GM23248 (cell line): ENCODE measurements around the gene EOLA1. TPM values are rescaled to one million over a fixed set of nuclear protein-coding genes. Genes with fewer than 3 reads are reported as not detected.

Experiments used
- DNase-seq: peaks from one replicate; pipeline ENCODE4 v3.0.0-alpha.2; 2015
- H2AFZ ChIP-seq: fragments of 200-600 bp; sonication (generic); 2 replicates; pipeline ENCODE4 v1.6.1; 2016; ENCODE audit warnings: antibody characterized with exemption
- H3F3A ChIP-seq: fragments of 200-600 bp; sonication (generic); 2 replicates; pipeline ENCODE4 v1.6.1; 2016; ENCODE audit warnings: mild to moderate bottlenecking, antibody characterized with exemption, mixed run types; ENCODE audit not compliant: insufficient read depth
- H3K27ac ChIP-seq: fragments of 200-600 bp; sonication (generic); 2 replicates; pipeline ENCODE4 v1.5.1; 2016; ENCODE audit warnings: mild to moderate bottlenecking
- H3K27me3 ChIP-seq: fragments of 200-600 bp; sonication (generic); replicated peaks from 2 replicates; pipeline ENCODE4 v1.6.1; 2016; ENCODE audit warnings: mild to moderate bottlenecking; ENCODE audit not compliant: insufficient read depth
- H3K36me3 ChIP-seq: fragments of 200-600 bp; sonication (generic); 2 replicates; pipeline ENCODE4 v1.6.1; 2016; ENCODE audit warnings: low read depth, mild to moderate bottlenecking
- H3K4me1 ChIP-seq: fragments of 200-600 bp; sonication (generic); 2 replicates; pipeline ENCODE4 v1.6.1; 2016; ENCODE audit warnings: mild to moderate bottlenecking; ENCODE audit not compliant: insufficient read depth
- H3K4me2 ChIP-seq: fragments of 200-600 bp; sonication (generic); one replicate; pipeline ENCODE4 v1.6.1; 2016; ENCODE audit warnings: mild to moderate bottlenecking; ENCODE audit not compliant: unreplicated experiment
- H3K4me3 ChIP-seq: fragments of 200-600 bp; sonication (generic); 2 replicates; pipeline ENCODE4 v1.5.1; 2016; ENCODE audit warnings: mild to moderate bottlenecking
- H3K79me2 ChIP-seq: fragments of 200-600 bp; sonication (generic); 2 replicates; pipeline ENCODE4 v1.6.1; 2016; ENCODE audit warnings: mild to moderate bottlenecking; ENCODE audit not compliant: insufficient read depth
- H3K9ac ChIP-seq: fragments of 200-600 bp; sonication (generic); 2 replicates; pipeline ENCODE4 v1.6.1; 2016; ENCODE audit warnings: mild to moderate bottlenecking
- H3K9me2 ChIP-seq: fragments of 200-600 bp; sonication (generic); 2 replicates; pipeline ENCODE4 v1.6.1; 2016; ENCODE audit warnings: mixed run types, mild to moderate bottlenecking, moderate library complexity; ENCODE audit not compliant: insufficient read depth
- H3K9me3 ChIP-seq: fragments of 200-600 bp; sonication (generic); one replicate; pipeline ENCODE4 v1.6.1; 2017; ENCODE audit warnings: low read depth
- H4K20me1 ChIP-seq: fragments of 200-600 bp; sonication (generic); 2 replicates; pipeline ENCODE4 v1.6.0; 2016; ENCODE audit not compliant: insufficient read depth
- EZH2 ChIP-seq: fragments of 200-600 bp; sonication (generic); IDR thresholded peaks from 2 replicates; pipeline ENCODE4 v1.6.1; 2018; ENCODE audit warnings: antibody characterized with exemption, mild to moderate bottlenecking; ENCODE audit not compliant: insufficient read depth, poor library complexity, severe bottlenecking
- EZH2phosphoT487 ChIP-seq: fragments of 200-600 bp; sonication (generic); IDR thresholded peaks from 2 replicates; pipeline ENCODE4 v1.6.1; 2018; ENCODE audit warnings: antibody characterized with exemption, moderate library complexity, mild to moderate bottlenecking, low read depth; ENCODE audit not compliant: insufficient read depth
- WGBS, 2 experiments: methylation state at CpG; one replicate each; pipeline ENCODE4 v1.1.6; 2015 to 2017; ENCODE audit warnings: low lambda C conversion rate in 2 of 2, low coverage in 1 of 2; ENCODE audit errors: missing lambda C conversion rate in 2 of 2; 5-methylcytosine and 5-hydroxymethylcytosine counted together
- in situ Hi-C: fragments of 300-500 bp; cut with MboI; formaldehyde crosslinking; loops from 2 replicates; pipeline ENCODE4 v1.15.0; 2020
- polyA plus RNA-seq: library from polyadenylated mRNA; unstranded; fragments of >200 nt; fragmentation: Nextera tagmentation; extraction: Ambion mirVana; gene quantifications from 2 replicates; pipeline ENCODE4 v1.2.1, GENCODE V29; 2016
- total RNA-seq: library from RNA; depleted of rRNA; stranded (reverse); fragments of >200 nt; shearing (Covaris generic); gene quantifications from 2 replicates; pipeline ENCODE4 v1.2.3, GENCODE V29; 2014

The EOLA1 gene
- total and polyA plus RNA-seq, 2 experiments from 2014 or later, result 10.4 to 12.0 TPM

- no peaks in the 10 kb centered on the region for H4K20me1 ChIP-seq
- H3K4me2 ChIP-seq, result no peak overlapping the region
- H3K4me1 ChIP-seq, result peaks cover 5% of the 10 kb centered on the region; the same call in 1 of the 2 replicates
These were observed 26.9 kb upstream of the EOLA1 start for GRCh38 chrX:149513825-149514428.

GRCh38 chrX:149515954-149516602, 24.7 kb upstream of the EOLA1 start:
- Histone ChIP-seq H3K27me3 (no peaks in the 10 kb centered on the region), H3K4me2 (no peak overlapping the region), H3F3A (no peaks in the 10 kb centered on the region), H3K27ac (no peak overlapping the region), H2AFZ (no peak overlapping the region), H3K9me2 (no peaks in the 10 kb centered on the region), H3K4me1 (peaks cover 2% of the 10 kb centered on the region; the same call in 1 of the 2 replicates), H3K9ac (no peak overlapping the region), H3K79me2 (no peaks in the 10 kb centered on the region), H3K9me3 (no peaks in the 10 kb centered on the region), H3K4me3 (no peak overlapping the region), H4K20me1 (no peaks in the 10 kb centered on the region), H3K36me3 (no peaks in the 10 kb centered on the region)
- 77 to 87% methylated on average over 4 of the region's 4 CpGs for WGBS, 2 experiments
- DNase-seq, result no peak
- TF ChIP-seq EZH2phosphoT487 (no peak), EZH2 (no peak)
- in situ Hi-C loops, result no loop called here

More at GRCh38 chrX:149513825-149514428, 26.9 kb upstream of the EOLA1 start:
- no peaks in the 10 kb centered on the region for H3K36me3 ChIP-seq
- WGBS, 2 experiments, result 71 to 73% methylated on average over 6 to 9 of the region's 9 CpGs
- DNase-seq, result peak; percentile 26
- no peaks in the 10 kb centered on the region for H3F3A ChIP-seq
- no peak for TF ChIP-seq EZH2phosphoT487
- no peak for TF ChIP-seq EZH2
- no peak overlapping the region for H3K9ac ChIP-seq
- H3K9me2 ChIP-seq, result no peaks in the 10 kb centered on the region
- no peak overlapping the region for H3K4me3 ChIP-seq
- H3K27ac ChIP-seq, result no peak overlapping the region
- H3K27me3 ChIP-seq, result no peaks in the 10 kb centered on the region
- in situ Hi-C loops, result no loop called here
- H3K9me3 ChIP-seq, result no peaks in the 10 kb centered on the region
- no peaks in the 10 kb centered on the region for H3K79me2 ChIP-seq
- H2AFZ ChIP-seq, result no peak overlapping the region

DNA sequence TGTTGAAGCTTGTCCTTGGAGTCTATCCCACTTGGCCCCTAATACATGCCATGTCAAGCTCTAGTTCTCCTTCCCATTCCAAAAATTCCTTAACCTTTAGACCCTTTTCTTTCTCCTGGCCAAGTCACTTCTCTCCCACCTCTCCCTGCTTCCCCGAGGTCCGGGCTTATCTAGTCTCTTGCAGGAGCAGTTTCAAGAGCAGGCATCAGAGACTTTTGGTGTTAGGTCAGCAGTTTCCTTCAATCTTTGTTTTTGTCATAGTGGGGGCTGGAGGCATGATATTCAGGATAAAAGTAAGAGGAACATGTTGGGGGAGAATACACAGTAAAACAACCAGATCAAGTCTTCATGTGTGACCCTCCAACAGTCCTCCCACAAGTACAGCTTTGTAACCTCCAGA, 24.2 kb upstream of the EOLA1 start:
- 94 to 100% methylated on average over 2 of the region's 2 CpGs for WGBS, 2 experiments
- H3F3A ChIP-seq, result no peaks in the 10 kb centered on the region
- no peaks in the 10 kb centered on the region for H3K9me2 ChIP-seq
- no peak for DNase-seq
- H4K20me1 ChIP-seq, result no peaks in the 10 kb centered on the region
- H3K9me3 ChIP-seq, result no peaks in the 10 kb centered on the region
- no peaks in the 10 kb centered on the region for H3K79me2 ChIP-seq
- H2AFZ ChIP-seq, result no peak overlapping the region
- no peak overlapping the region for H3K9ac ChIP-seq
- no peaks in the 10 kb centered on the region for H3K36me3 ChIP-seq
- no peaks in the 10 kb centered on the region for H3K4me1 ChIP-seq
- TF ChIP-seq EZH2phosphoT487 (no peak), EZH2 (no peak)
- no peaks in the 10 kb centered on the region for H3K27me3 ChIP-seq
- in situ Hi-C loops, result no loop called here
- no peak overlapping the region for H3K4me2 ChIP-seq
- no peak overlapping the region for H3K27ac ChIP-seq
- no peak overlapping the region for H3K4me3 ChIP-seq

GRCh38 chrX:149517308-149517707, 23.5 kb upstream of the EOLA1 start:
- H3K4me2 ChIP-seq, result no peak overlapping the region
- no peak for DNase-seq
- H3K27me3 ChIP-seq, result no peaks in the 10 kb centered on the region
- no peak overlapping the region for H3K4me3 ChIP-seq
- H3K79me2 ChIP-seq, result no peaks in the 10 kb centered on the region
- no peak for TF ChIP-seq EZH2phosphoT487
- in situ Hi-C loops, result no loop called here
- H3K36me3 ChIP-seq, result no peaks in the 10 kb centered on the region
- H3F3A ChIP-seq, result no peaks in the 10 kb centered on the region
- no peak overlapping the region for H2AFZ ChIP-seq
- H3K9me2 ChIP-seq, result no peaks in the 10 kb centered on the region
- no peak overlapping the region for H3K9ac ChIP-seq
- H3K9me3 ChIP-seq, result no peaks in the 10 kb centered on the region
- no peak overlapping the region for H3K27ac ChIP-seq
- H4K20me1 ChIP-seq, result no peaks in the 10 kb centered on the region
- H3K4me1 ChIP-seq, result no peaks in the 10 kb centered on the region
- 60 to 93% methylated on average over 1 of the region's 1 CpG for WGBS, 2 experiments
